ENCODE results near the gene ZCCHC7.

ZCCHC7 gene

GRCh38 chr9:37209431-37210386, 89.3 kb downstream of the ZCCHC7 start:
- no peak for DNase-seq (ENCODE audit: low read depth in 2 of 2)

GRCh38 chr9:37210737-37211523, 90.6 kb downstream of the ZCCHC7 start:
- no peak for DNase-seq (ENCODE audit: low read depth in 2 of 2)

- no peak for DNase-seq (ENCODE audit: low read depth in 2 of 2)
These were observed 92.1 kb downstream of the ZCCHC7 start for GRCh38 chr9:37212435-37212834.

GRCh38 chr9:37215381-37215780, 95.0 kb downstream of the ZCCHC7 start:
- DNase-seq (ENCODE audit: low read depth in 2 of 2): no peak

- no peak for DNase-seq (ENCODE audit: low read depth in 2 of 2)
These were observed 95.5 kb downstream of the ZCCHC7 start for GRCh38 chr9:37215830-37216229.

GRCh38 chr9:37217161-37217560, 96.8 kb downstream of the ZCCHC7 start:
- DNase-seq (ENCODE audit: low read depth in 2 of 2): no peak

GRCh38 chr9:37218800-37219425, 98.5 kb downstream of the ZCCHC7 start:
- DNase-seq (ENCODE audit: low read depth in 2 of 2): no peak

- DNase-seq (ENCODE audit: low read depth in 2 of 2): no peak
These were observed 100.6 kb downstream of the ZCCHC7 start for GRCh38 chr9:37220971-37221370.

GRCh38 chr9:37221489-37222106, 101.2 kb downstream of the ZCCHC7 start:
- DNase-seq (ENCODE audit: low read depth in 2 of 2): no peak

GRCh38 chr9:37229455-37229854, 109.1 kb downstream of the ZCCHC7 start:
- DNase-seq (ENCODE audit: low read depth in 2 of 2): no peak

- DNase-seq (ENCODE audit: low read depth in 2 of 2): no peak
These were observed 109.6 kb downstream of the ZCCHC7 start for GRCh38 chr9:37229882-37230482.

- no peak for DNase-seq (ENCODE audit: low read depth in 2 of 2)
These were observed 116.4 kb downstream of the ZCCHC7 start for GRCh38 chr9:37236822-37237221.

- no peak for DNase-seq (ENCODE audit: low read depth in 2 of 2)
These were observed 117.7 kb downstream of the ZCCHC7 start for GRCh38 chr9:37238122-37238521.

- no peak for DNase-seq (ENCODE audit: low read depth in 2 of 2)
These were observed 119.0 kb downstream of the ZCCHC7 start for GRCh38 chr9:37239224-37239859.

GRCh38 chr9:37239921-37240320, 119.5 kb downstream of the ZCCHC7 start:
- DNase-seq (ENCODE audit: low read depth in 2 of 2): no peak

GRCh38 chr9:37241340-37241739, 121.0 kb downstream of the ZCCHC7 start:
- DNase-seq (ENCODE audit: low read depth in 2 of 2): no peak

- DNase-seq (ENCODE audit: low read depth in 2 of 2): no peak
These were observed 121.7 kb downstream of the ZCCHC7 start for GRCh38 chr9:37242089-37242488.

GRCh38 chr9:37243588-37244345, 123.4 kb downstream of the ZCCHC7 start:
- no peak for DNase-seq (ENCODE audit: low read depth in 2 of 2)

GRCh38 chr9:37246826-37247225, 126.5 kb downstream of the ZCCHC7 start:
- DNase-seq (ENCODE audit: low read depth in 2 of 2): no peak

GRCh38 chr9:37248651-37249163, 128.3 kb downstream of the ZCCHC7 start:
- DNase-seq (ENCODE audit: low read depth in 2 of 2): no peak
